ENCODE data around the gene PON3. TPM values are rescaled to one million over a fixed set of nuclear protein-coding genes. Genes with fewer than 3 reads are reported as not detected.

The PON3 gene
- total RNA-seq, 1 experiment from 2014 or later = 15.0 TPM

GRCh38 chr7:95421000-95421846 lies 25.0 kb upstream of the PON3 start:
- CTCF ChIA-PET = interaction anchor here (1.4 kb wide), 1 partner anchor 56 kb away, joined by 3 read pairs; no protein-coding TSS in a partner anchor
- intact Hi-C loops (cut with micrococcal nuclease; ENCODE audit: unreplicated experiment) = loop anchor here (2.0 kb wide), 2 partner anchors 28 to 56 kb away; no protein-coding TSS in a partner anchor
- H3K9me3 Mint-ChIP-seq (ENCODE audit: unreplicated experiment) = peaks cover 13% of the 10 kb centered on the region
- TF ChIP-seq CTCF (IDR thresholded peaks at IDR 0.05; ENCODE audit: insufficient read depth in 1 of 2, low read depth in 1 of 2, low read length in 1 of 2, severe bottlenecking in 1 of 2, unreplicated experiment in 1 of 2) = no peak
- Histone ChIP-seq H3K4me3 (ENCODE audit: low read depth, low read length) (no peak overlapping the region), H3K9me3 (no peaks in the 10 kb centered on the region), H3K4me1 (peaks cover 26% of the 10 kb centered on the region), H3K36me3 (ENCODE audit: control insufficient read depth, insufficient read depth, low read length) (peaks cover 2% of the 10 kb centered on the region), H3K27me3 (replicated peaks; ENCODE audit: control insufficient read depth, insufficient read depth, low read length) (no peaks in the 10 kb centered on the region)
- peaks cover 67% of the 10 kb centered on the region for H3K36me3 Mint-ChIP-seq (ENCODE audit: insufficient read depth, unreplicated experiment)
- H3K4me1 Mint-ChIP-seq (ENCODE audit: low read depth, unreplicated experiment) = peaks cover 24% of the 10 kb centered on the region
- H3K4me3 Mint-ChIP-seq (ENCODE audit: unreplicated experiment) = peak overlapping the region; percentile 23
- POLR2A ChIA-PET = no interaction called here
- H3K27me3 Mint-ChIP-seq (ENCODE audit: insufficient read depth, unreplicated experiment) = no peaks in the 10 kb centered on the region
- no TSS peak for BruUV-seq (replicated peaks)
- peak in 1 of 2 experiments; percentile 32 for DNase-seq
- H3K27ac Mint-ChIP-seq (ENCODE audit: unreplicated experiment) = peak overlapping the region; percentile 59

DNA sequence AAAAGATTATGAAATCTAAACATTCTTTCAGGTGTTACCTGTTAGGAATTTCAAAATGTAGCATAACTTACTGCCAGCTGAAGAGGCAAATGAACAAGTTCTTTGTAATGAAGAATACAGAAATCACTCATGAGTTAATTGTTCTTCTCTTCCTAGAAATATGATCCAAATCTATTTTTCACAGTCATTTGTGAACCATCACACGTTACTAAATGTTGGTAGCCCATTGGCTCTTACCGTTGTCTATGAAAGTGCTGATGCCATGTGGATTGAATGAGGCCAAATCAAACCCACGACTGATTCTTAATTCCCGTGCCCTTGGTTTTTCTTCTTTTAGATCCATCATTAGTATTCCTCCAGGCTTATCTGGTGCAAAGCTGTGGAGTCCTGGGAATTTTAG lies 15.9 kb upstream of the PON3 start:
- Histone ChIP-seq H3K36me3 (ENCODE audit: control insufficient read depth, insufficient read depth, low read length) (no peaks in the 10 kb centered on the region; the same call in 1 of the 2 replicates), H3K9me3 (no peaks in the 10 kb centered on the region), H3K4me1 (no peaks in the 10 kb centered on the region), H3K4me3 (ENCODE audit: low read depth, low read length) (no peak overlapping the region), H3K27me3 (replicated peaks; ENCODE audit: control insufficient read depth, insufficient read depth, low read length) (no peaks in the 10 kb centered on the region)
- no peak overlapping the region for H3K4me3 Mint-ChIP-seq (ENCODE audit: unreplicated experiment)
- POLR2A ChIA-PET = interaction anchor here (0.6 kb wide), 1 partner anchor 143 kb away, joined by 3 read pairs; no protein-coding TSS in a partner anchor
- no peaks in the 10 kb centered on the region for H3K9me3 Mint-ChIP-seq (ENCODE audit: unreplicated experiment)
- intact Hi-C loops (cut with micrococcal nuclease; ENCODE audit: unreplicated experiment) = no loop called here
- peaks cover 38% of the 10 kb centered on the region for H3K36me3 Mint-ChIP-seq (ENCODE audit: insufficient read depth, unreplicated experiment)
- no peak for TF ChIP-seq CTCF (IDR thresholded peaks at IDR 0.05; ENCODE audit: insufficient read depth in 1 of 2, low read depth in 1 of 2, low read length in 1 of 2, severe bottlenecking in 1 of 2, unreplicated experiment in 1 of 2)
- H3K27me3 Mint-ChIP-seq (ENCODE audit: insufficient read depth, unreplicated experiment) = no peaks in the 10 kb centered on the region
- CTCF ChIA-PET = interaction anchor here (2.1 kb wide), 1 partner anchor 15 kb away, joined by 4 read pairs; no protein-coding TSS in a partner anchor
- no TSS peak for BruUV-seq (replicated peaks)
- no peak overlapping the region for H3K27ac Mint-ChIP-seq (ENCODE audit: unreplicated experiment)
- DNase-seq = no peak
- peaks cover 11% of the 10 kb centered on the region for H3K4me1 Mint-ChIP-seq (ENCODE audit: low read depth, unreplicated experiment)

DNA sequence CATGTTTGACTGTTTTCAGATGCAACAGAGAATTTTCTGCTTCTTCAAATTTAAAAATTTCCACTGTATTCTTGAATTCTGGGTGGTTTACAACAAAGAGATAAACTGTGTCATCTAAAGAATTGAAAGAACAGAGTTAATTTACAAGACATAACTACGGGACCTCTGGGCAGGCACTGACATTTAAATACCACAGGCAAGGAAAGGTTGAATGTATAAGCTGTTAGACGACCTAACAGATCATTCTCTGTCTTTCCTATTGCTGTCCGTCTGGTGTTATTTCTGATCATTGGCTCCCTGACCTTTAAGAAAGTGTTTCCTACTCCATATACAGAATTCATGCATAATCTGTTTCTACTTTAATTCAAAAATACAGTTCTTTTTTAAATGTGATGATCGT lies 15.5 kb upstream of the PON3 start:
- CTCF ChIA-PET = interaction anchor here (2.1 kb wide), 1 partner anchor 14 kb away, joined by 4 read pairs; no protein-coding TSS in a partner anchor
- POLR2A ChIA-PET = interaction anchor here (0.6 kb wide), 1 partner anchor 142 kb away, joined by 3 read pairs; no protein-coding TSS in a partner anchor
- no peaks in the 10 kb centered on the region; the same call in 1 of the 2 replicates for H3K36me3 ChIP-seq (ENCODE audit: control insufficient read depth, insufficient read depth, low read length)
- Mint-ChIP-seq H3K36me3 (ENCODE audit: insufficient read depth, unreplicated experiment) (peaks cover 35% of the 10 kb centered on the region), H3K27me3 (ENCODE audit: insufficient read depth, unreplicated experiment) (no peaks in the 10 kb centered on the region), H3K4me3 (ENCODE audit: unreplicated experiment) (no peak overlapping the region), H3K27ac (ENCODE audit: unreplicated experiment) (no peak overlapping the region), H3K9me3 (ENCODE audit: unreplicated experiment) (no peaks in the 10 kb centered on the region), H3K4me1 (ENCODE audit: low read depth, unreplicated experiment) (peaks cover 11% of the 10 kb centered on the region)
- H3K4me3 ChIP-seq (ENCODE audit: low read depth, low read length) = no peak overlapping the region
- no TSS peak for BruUV-seq (replicated peaks)
- H3K4me1 ChIP-seq = no peaks in the 10 kb centered on the region
- intact Hi-C loops (cut with micrococcal nuclease; ENCODE audit: unreplicated experiment) = no loop called here
- no peak for DNase-seq
- no peak for TF ChIP-seq CTCF (IDR thresholded peaks at IDR 0.05; ENCODE audit: insufficient read depth in 1 of 2, low read depth in 1 of 2, low read length in 1 of 2, severe bottlenecking in 1 of 2, unreplicated experiment in 1 of 2)
- H3K9me3 ChIP-seq = no peaks in the 10 kb centered on the region
- H3K27me3 ChIP-seq (replicated peaks; ENCODE audit: control insufficient read depth, insufficient read depth, low read length) = no peaks in the 10 kb centered on the region
